IMR-90 (cell line): ENCODE results near the gene HSD17B7. TPM values are rescaled to one million over a fixed set of nuclear protein-coding genes. Genes with fewer than 3 reads are reported as not detected.

Experiments used
- ATAC-seq: fragments of 200-7000 bp; cut with Tn5 transposase; 2 replicates; pipeline ENCODE4 v1.9.1; 2020; ENCODE audit warnings: low read depth, mild to moderate bottlenecking, moderate library complexity
- BruUV-seq: library from RNA; stranded (reverse); fragments of 400-500 nt; replicated peaks from 2 replicates; lab custom pipeline; 2021; lab: Mats Ljungman, UMichigan
- CTCF ChIA-PET: fragments of 300-600 bp; formaldehyde crosslinking; extraction: SDS; loops from one replicate; lab custom pipeline; 2021; ENCODE audit warnings: antibody characterized with exemption; lab: Yijun Ruan, JAX
- POLR2A ChIA-PET: fragments of 300-600 bp; sonication (Branson Sonifier 250); formaldehyde crosslinking; loops from one replicate; lab custom pipeline; 2022; ENCODE audit warnings: antibody characterized with exemption; ENCODE audit not compliant: unreplicated experiment; lab: Charles Lee
- DNase-seq: peaks from one replicate; pipeline ENCODE4 v3.0.0; 2013
- H2AFZ ChIP-seq: replicated peaks from 2 replicates; pipeline ENCODE3; 2013; ENCODE audit warnings: low read length, mild to moderate bottlenecking; ENCODE audit not compliant: poor library complexity
- H2AK5ac ChIP-seq: 2 replicates; pipeline ENCODE4 v1.6.1; 2013; ENCODE audit warnings: low read depth, low read length, inconsistent platforms
- H2AK9ac ChIP-seq: replicated peaks from 2 replicates; pipeline ENCODE3; 2013; ENCODE audit warnings: mild to moderate bottlenecking, low read depth, low read length, moderate library complexity; ENCODE audit not compliant: poor library complexity
- H2BK120ac ChIP-seq: 2 replicates; pipeline ENCODE4 v1.6.1; 2013; ENCODE audit warnings: low read depth, low read length, inconsistent platforms
- H2BK15ac ChIP-seq: 3 replicates; pipeline ENCODE4 v1.6.1; 2013; ENCODE audit warnings: low read depth, low read length, inconsistent platforms
- H2BK20ac ChIP-seq: 2 replicates; pipeline ENCODE4 v1.6.1; 2013; ENCODE audit warnings: low read depth, mild to moderate bottlenecking, inconsistent platforms, low read length, moderate library complexity
- H2BK5ac ChIP-seq: 2 replicates; pipeline ENCODE4 v1.6.1; 2013; ENCODE audit warnings: mild to moderate bottlenecking, low read depth, low read length, inconsistent platforms; ENCODE audit not compliant: poor library complexity, severe bottlenecking
- H3K14ac ChIP-seq: replicated peaks from 2 replicates; pipeline ENCODE4 v1.6.1; 2013; ENCODE audit warnings: low read depth, low read length, inconsistent platforms
- H3K18ac ChIP-seq: 2 replicates; pipeline ENCODE4 v1.6.1; 2013; ENCODE audit warnings: low read depth, low read length, control low read depth
- H3K23ac ChIP-seq: 2 replicates; pipeline ENCODE4 v1.6.1; 2013; ENCODE audit warnings: low read depth, low read length, inconsistent platforms
- H3K27ac ChIP-seq: 2 replicates; pipeline ENCODE4 v1.5.1; 2013; ENCODE audit warnings: mild to moderate bottlenecking, control low read depth, low read length; ENCODE audit not compliant: insufficient read depth
- H3K27me3 ChIP-seq: 2 replicates; pipeline ENCODE4 v1.6.1; 2013; ENCODE audit warnings: low read length; ENCODE audit not compliant: control insufficient read depth, insufficient read depth
- H3K36me3 ChIP-seq: 2 replicates; pipeline ENCODE4 v1.6.1; 2013; ENCODE audit warnings: low read length, mixed read lengths; ENCODE audit not compliant: control insufficient read depth, insufficient read depth
- H3K4ac ChIP-seq: 2 replicates; pipeline ENCODE4 v1.6.1; 2013; ENCODE audit warnings: low read depth, low read length, inconsistent platforms
- H3K4me1 ChIP-seq: 2 replicates; pipeline ENCODE4 v1.6.1; 2013; ENCODE audit warnings: low read length, mixed read lengths; ENCODE audit not compliant: control insufficient read depth, insufficient read depth
- H3K4me2 ChIP-seq: 2 replicates; pipeline ENCODE4 v1.6.1; 2013; ENCODE audit warnings: low read depth, mild to moderate bottlenecking, control low read depth, low read length, moderate library complexity
- H3K4me3 ChIP-seq: 2 replicates; pipeline ENCODE4 v1.5.1; 2013; ENCODE audit warnings: low read depth, mild to moderate bottlenecking, control low read depth, low read length, moderate library complexity; ENCODE audit not compliant: insufficient read depth
- H3K56ac ChIP-seq: 2 replicates; pipeline ENCODE4 v1.6.1; 2013; ENCODE audit warnings: low read length, inconsistent platforms; ENCODE audit not compliant: insufficient read depth; ENCODE audit errors: extremely low read depth
- H3K79me1 ChIP-seq, 2 experiments: 2 replicates each; pipeline ENCODE4 v1.6.1; 2013; ENCODE audit warnings: low read length in 2 of 2, inconsistent platforms in 1 of 2, low read depth in 1 of 2
- H3K9ac ChIP-seq: 2 replicates; pipeline ENCODE4 v1.6.1; 2013; ENCODE audit warnings: low read depth, low read length, control low read depth
- H3K9me1 ChIP-seq: 2 replicates; pipeline ENCODE4 v1.6.1; 2013; ENCODE audit warnings: low read length, inconsistent platforms; ENCODE audit not compliant: insufficient read depth
- H3K9me3 ChIP-seq: 2 replicates; pipeline ENCODE4 v1.6.1; 2013; ENCODE audit warnings: low read length; ENCODE audit not compliant: control insufficient read depth, insufficient read depth
- H4K20me1 ChIP-seq: 2 replicates; pipeline ENCODE4 v1.6.1; 2013; ENCODE audit warnings: low read length, inconsistent platforms; ENCODE audit not compliant: insufficient read depth
- H4K5ac ChIP-seq: 2 replicates; pipeline ENCODE4 v1.6.1; 2013; ENCODE audit warnings: mild to moderate bottlenecking, low read depth, low read length, control low read depth
- H4K8ac ChIP-seq, 2 experiments: 2 replicates each; pipeline ENCODE4 v1.6.1; 2013; ENCODE audit warnings: low read depth in 2 of 2, low read length in 2 of 2, control low read depth in 1 of 2, inconsistent platforms in 1 of 2
- H4K91ac ChIP-seq: 2 replicates; pipeline ENCODE4 v1.6.1; 2013; ENCODE audit warnings: low read depth, low read length, inconsistent platforms; ENCODE audit not compliant: insufficient read depth
- BHLHE40 ChIP-seq: fragments of 150-350 bp; IDR thresholded peaks from 2 replicates; pipeline ENCODE4 v1.6.1; 2016; ENCODE audit warnings: mild to moderate bottlenecking, low read depth, low read length
- CEBPB ChIP-seq: IDR thresholded peaks from 2 replicates; pipeline ENCODE4 v1.6.1; 2012; ENCODE audit warnings: low read depth, low read length, improper control_type of control experiment
- CHD1 ChIP-seq: IDR thresholded peaks from 2 replicates; pipeline ENCODE4 v1.6.1; 2012; ENCODE audit warnings: low read depth, low read length, improper control_type of control experiment
- ELK1 ChIP-seq: fragments of 150-350 bp; IDR thresholded peaks from 2 replicates; pipeline ENCODE4 v1.6.1; 2016; ENCODE audit warnings: low read depth, mild to moderate bottlenecking, low read length, moderate library complexity, borderline replicate concordance
- FOS ChIP-seq: fragments of 150-350 bp; IDR thresholded peaks from 2 replicates; pipeline ENCODE4 v1.6.1; 2016; ENCODE audit warnings: low read depth, low read length
- MAFK ChIP-seq: IDR thresholded peaks from 2 replicates; pipeline ENCODE4 v1.6.1; 2012; ENCODE audit warnings: low read depth, low read length, improper control_type of control experiment
- MXI1 ChIP-seq: IDR thresholded peaks from 2 replicates; pipeline ENCODE4 v1.6.1; 2012; ENCODE audit warnings: low read depth, mild to moderate bottlenecking, low read length, moderate library complexity, borderline replicate concordance
- NFE2L2 ChIP-seq: fragments of 150-350 bp; IDR thresholded peaks from 2 replicates; pipeline ENCODE4 v1.6.1; 2016; ENCODE audit warnings: low read depth, mild to moderate bottlenecking, low read length
- POLR2A ChIP-seq: IDR thresholded peaks from 2 replicates; pipeline ENCODE4 v1.6.1; 2012; ENCODE audit warnings: mild to moderate bottlenecking, low read depth, low read length
- RAD21 ChIP-seq: IDR thresholded peaks from 2 replicates; pipeline ENCODE4 v1.6.1; 2012; ENCODE audit warnings: low read length, improper control_type of control experiment
- RFX5 ChIP-seq: IDR thresholded peaks from 2 replicates; pipeline ENCODE4 v1.8.0; 2012; ENCODE audit warnings: low read depth, mild to moderate bottlenecking, low read length, moderate library complexity
- SMC3 ChIP-seq: fragments of 150-350 bp; IDR thresholded peaks from 2 replicates; pipeline ENCODE4 v1.6.1; 2016; ENCODE audit warnings: low read depth, mild to moderate bottlenecking, antibody characterized with exemption, low read length, moderate library complexity
- USF2 ChIP-seq: fragments of 150-350 bp; IDR thresholded peaks from 2 replicates; pipeline ENCODE4 v1.6.1; 2017; ENCODE audit warnings: mild to moderate bottlenecking, antibody characterized with exemption, low read length, low read depth
- WGBS, 2 experiments: methylation state at CpG; one replicate each; pipeline versions ENCODE4 v1.1.5 to v1.1.7; 2013; ENCODE audit warnings: missing lambda C conversion rate in 2 of 2; ENCODE audit not compliant: insufficient read length in 1 of 2; ENCODE audit errors: extremely low coverage in 2 of 2; 5-methylcytosine and 5-hydroxymethylcytosine counted together
- dilution Hi-C: fragments of 300-500 bp; cut with HindIII; formaldehyde crosslinking; loops from one replicate; pipeline ENCODE4 v1.14.3; 2018; ENCODE audit warnings: low sequenced_read_pairs; ENCODE audit not compliant: unreplicated experiment
- in situ Hi-C: fragments of 300-500 bp; cut with MboI; formaldehyde crosslinking; loops from 3 replicates; pipeline ENCODE4 v1.14.3; 2019; ENCODE audit warnings: low sequenced_read_pairs, inconsistent platforms, mixed read lengths
- intact Hi-C: fragments of 100-400 bp; cut with micrococcal nuclease; formaldehyde crosslinking; loops from 2 replicates; pipeline ENCODE4 v1.10.0; 2022
- polyA plus RNA-seq, 3 experiments: library from polyadenylated mRNA; depleted of rRNA; stranded (reverse); fragments of >200 nt; gene quantifications; 2 replicates each; pipeline ENCODE4 v1.2.3, GENCODE V29; 2012; ENCODE audit warnings: low replicate concordance in 1 of 3
- total RNA-seq: library from RNA; depleted of rRNA; stranded (reverse); fragments of >200 nt; gene quantifications from 2 replicates; pipeline ENCODE4 v1.2.3, GENCODE V29; 2012
- TF ChIP-seq, protein P1 (sequence below): conservative IDR thresholded peaks from 2 replicates; pipeline ENCODE4 v1.5.1; 2012; ENCODE audit warnings: mild to moderate bottlenecking, low read depth, low read length, improper control_type of control experiment

HSD17B7 gene
- total and polyA plus RNA-seq, 2 of the 4 experiments (the other 2 are of a cell fraction), result 10.6 to 17.7 TPM

DNA sequence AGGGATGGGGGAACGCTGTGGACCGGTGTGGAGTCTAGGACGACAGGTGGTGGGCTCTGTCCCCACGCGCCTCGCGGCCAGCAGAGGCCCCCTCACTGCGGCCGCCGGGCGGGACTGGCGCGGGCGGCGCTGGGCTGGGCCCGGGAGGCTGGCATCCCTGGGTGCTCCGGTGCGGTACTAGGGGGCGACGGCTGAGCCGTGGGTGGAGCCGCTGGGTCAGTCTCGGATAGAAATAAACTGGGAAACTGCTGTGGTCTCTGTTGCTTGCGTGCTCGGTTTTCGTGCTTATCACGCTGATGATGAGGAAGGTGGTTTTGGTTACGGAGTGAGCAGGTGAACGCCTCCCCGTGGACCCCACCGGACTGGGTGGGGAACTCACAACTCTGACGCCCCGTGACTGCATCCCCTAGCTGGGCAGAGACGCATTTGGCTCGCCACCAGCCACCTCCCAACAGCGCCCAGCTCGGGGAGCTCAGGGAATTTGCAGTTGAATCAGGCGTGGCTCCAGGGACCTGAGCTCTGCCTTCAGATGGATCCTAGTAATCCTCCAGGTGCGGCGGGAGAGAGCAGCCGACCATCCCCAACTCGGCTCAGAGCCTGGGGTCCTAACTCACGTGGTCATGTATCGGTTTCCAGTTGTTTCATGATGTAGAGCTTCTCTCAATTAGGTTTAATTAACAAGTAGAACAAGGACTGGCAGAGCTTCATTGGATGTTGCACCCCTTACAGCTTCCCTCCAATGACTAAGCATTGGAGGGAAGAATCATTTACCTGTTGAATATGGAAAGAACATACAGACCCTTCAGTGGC, 32.1 kb downstream of the HSD17B7 start:
- Histone ChIP-seq H2BK120ac (no peak overlapping the region), H4K8ac (peak overlapping the region in 1 of 2 experiments; percentile 34; a peak in 1 of 4 replicates), H3K14ac (peak overlapping the region; percentile 59; the same call in 1 of the 2 replicates), H3K9me3 (no peaks in the 10 kb centered on the region), H3K18ac (no peak overlapping the region), H2AK5ac (0 out of 2 replicates have a peak overlapping the region, but pooled peaks have one; percentile 10), H2AK9ac (peak overlapping the region; percentile 4), H2AFZ (peak overlapping the region; percentile 94), H3K9me1 (no peaks in the 10 kb centered on the region), H3K4me2 (peak overlapping the region; percentile 99), H3K56ac (no peak overlapping the region), H3K23ac (peak overlapping the region; percentile 69; the same call in 1 of the 2 replicates), H3K4me1 (peaks cover 5% of the 10 kb centered on the region), H2BK20ac (no peak overlapping the region), H3K4me3 (peak overlapping the region; percentile 59), H2BK5ac (no peak overlapping the region), H4K91ac (no peak overlapping the region), H2BK15ac (no peak overlapping the region), H3K27ac (no peak overlapping the region; the same call in 1 of the 2 replicates), H4K5ac (no peak overlapping the region), H4K20me1 (no peaks in the 10 kb centered on the region), H3K36me3 (no peaks in the 10 kb centered on the region), H3K79me1 (no peaks in the 10 kb centered on the region), H3K4ac (no peak overlapping the region; the same call in 1 of the 2 replicates), H3K9ac (0 out of 2 replicates have a peak overlapping the region, but pooled peaks have one; percentile 62), H3K27me3 (peaks cover 2% of the 10 kb centered on the region)
- no TSS peak for BruUV-seq
- intact Hi-C loops, result no loop called here
- dilution Hi-C loops, result no loop called here
- in situ Hi-C loops, result no loop called here
- ATAC-seq (peak; percentile 80), DNase-seq (no peak)
- ChIA-PET POLR2A (no interaction called here), CTCF (no interaction called here)
- WGBS, 2 experiments, result 4% methylated on average over 7 of the region's 44 CpGs; no CpG with 5 or more reads in 1 of the 2 experiments
- TF ChIP-seq CHD1, result no peak
- no peak for TF ChIP-seq MAFK
- TF ChIP-seq USF2, result no peak
- TF ChIP-seq ELK1, result no peak
- no peak for TF ChIP-seq CEBPB
- no peak for TF ChIP-seq NFE2L2
- no peak for TF ChIP-seq RFX5
- TF ChIP-seq SMC3, result no peak
- TF ChIP-seq, protein P1, sequence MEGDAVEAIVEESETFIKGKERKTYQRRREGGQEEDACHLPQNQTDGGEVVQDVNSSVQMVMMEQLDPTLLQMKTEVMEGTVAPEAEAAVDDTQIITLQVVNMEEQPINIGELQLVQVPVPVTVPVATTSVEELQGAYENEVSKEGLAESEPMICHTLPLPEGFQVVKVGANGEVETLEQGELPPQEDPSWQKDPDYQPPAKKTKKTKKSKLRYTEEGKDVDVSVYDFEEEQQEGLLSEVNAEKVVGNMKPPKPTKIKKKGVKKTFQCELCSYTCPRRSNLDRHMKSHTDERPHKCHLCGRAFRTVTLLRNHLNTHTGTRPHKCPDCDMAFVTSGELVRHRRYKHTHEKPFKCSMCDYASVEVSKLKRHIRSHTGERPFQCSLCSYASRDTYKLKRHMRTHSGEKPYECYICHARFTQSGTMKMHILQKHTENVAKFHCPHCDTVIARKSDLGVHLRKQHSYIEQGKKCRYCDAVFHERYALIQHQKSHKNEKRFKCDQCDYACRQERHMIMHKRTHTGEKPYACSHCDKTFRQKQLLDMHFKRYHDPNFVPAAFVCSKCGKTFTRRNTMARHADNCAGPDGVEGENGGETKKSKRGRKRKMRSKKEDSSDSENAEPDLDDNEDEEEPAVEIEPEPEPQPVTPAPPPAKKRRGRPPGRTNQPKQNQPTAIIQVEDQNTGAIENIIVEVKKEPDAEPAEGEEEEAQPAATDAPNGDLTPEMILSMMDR, result no peak
- no peak for TF ChIP-seq MXI1
- TF ChIP-seq RAD21, result no peak
- TF ChIP-seq BHLHE40, result no peak
- no peak for TF ChIP-seq POLR2A
- no peak for TF ChIP-seq FOS
